Endodermal cell (in vitro differentiated cells): ENCODE data around the gene SERPINH1. TPM values are rescaled to one million over a fixed set of nuclear protein-coding genes. Genes with fewer than 3 reads are reported as not detected.

Experiments
- DNase-seq: peaks from one replicate; pipeline ENCODE4 v3.0.0-alpha.2; 2017
- H3K27ac ChIP-seq: 2 replicates; pipeline ENCODE4 v1.5.1; 2013; ENCODE audit warnings: mild to moderate bottlenecking, low read depth, low read length, moderate library complexity
- H3K27me3 ChIP-seq: 2 replicates; pipeline ENCODE4 v1.6.1; 2013; ENCODE audit warnings: mild to moderate bottlenecking, low read length, moderate library complexity; ENCODE audit not compliant: insufficient read depth, control insufficient read depth, poor library complexity, severe bottlenecking
- H3K36me3 ChIP-seq: 2 replicates; pipeline ENCODE4 v1.7.0; 2013; ENCODE audit warnings: mild to moderate bottlenecking, low read length, moderate library complexity; ENCODE audit not compliant: control insufficient read depth, insufficient read depth
- H3K4me1 ChIP-seq: one replicate; pipeline ENCODE4 v1.7.0; 2013; ENCODE audit warnings: low read length; ENCODE audit not compliant: control insufficient read depth, insufficient read depth
- H3K4me3 ChIP-seq: 2 replicates; pipeline ENCODE4 v1.5.1; 2013; ENCODE audit warnings: mild to moderate bottlenecking, low read length, moderate library complexity
- H3K9ac ChIP-seq: 2 replicates; pipeline ENCODE4 v1.6.1; 2013; ENCODE audit warnings: mild to moderate bottlenecking, low read length, moderate library complexity; ENCODE audit not compliant: poor library complexity, severe bottlenecking; ENCODE audit errors: extremely low read depth
- H3K9me3 ChIP-seq: 2 replicates; pipeline ENCODE4 v1.6.1; 2013; ENCODE audit warnings: mild to moderate bottlenecking, low read length, moderate library complexity; ENCODE audit not compliant: control insufficient read depth
- H3K27ac Mint-ChIP-seq: 2 replicates; pipeline ENCODE4 v1.8.0; 2020; ENCODE audit warnings: mixed read lengths
- H3K27me3 Mint-ChIP-seq: 2 replicates; pipeline ENCODE4 v1.8.0; 2021; ENCODE audit warnings: mild to moderate bottlenecking, mixed read lengths; ENCODE audit not compliant: insufficient read depth
- H3K36me3 Mint-ChIP-seq: 2 replicates; pipeline ENCODE4 v1.8.0; 2020; ENCODE audit warnings: low read depth, mixed read lengths
- H3K4me1 Mint-ChIP-seq: 2 replicates; pipeline ENCODE4 v1.8.0; 2020; ENCODE audit warnings: mixed read lengths
- H3K4me3 Mint-ChIP-seq: 2 replicates; pipeline ENCODE4 v1.8.0; 2020; ENCODE audit warnings: mild to moderate bottlenecking, moderate library complexity, mixed read lengths
- H3K9me3 Mint-ChIP-seq: 2 replicates; pipeline ENCODE4 v1.8.0; 2020; ENCODE audit warnings: mild to moderate bottlenecking, mixed read lengths
- WGBS, 2 experiments: methylation state at CpG; one replicate each; pipeline versions ENCODE4 v1.1.5 to v1.1.7; 2013; ENCODE audit warnings: missing lambda C conversion rate in 2 of 2, mixed read lengths in 1 of 2; ENCODE audit not compliant: insufficient coverage in 1 of 2, insufficient read length in 1 of 2; 5-methylcytosine and 5-hydroxymethylcytosine counted together
- total RNA-seq, 2 donors: library from RNA; stranded (reverse); fragmentation: NEBNext Ultra II Directional in 1 of 2; extraction: Animal tissue kit (Norgen Biotek cat#: 25700) in 1 of 2; gene quantifications; 2 replicates in 1 of 2; 3 replicates in 1 of 2; pipeline ENCODE4 v1.2.1, GENCODE V29; 2021
- TF ChIP-seq, protein P1 (sequence below): fragments of 200-600 bp; sonication (generic); conservative IDR thresholded peaks from 2 replicates; pipeline ENCODE4 v1.5.0; 2021; ENCODE audit warnings: antibody characterized with exemption, mild to moderate bottlenecking

SERPINH1 gene
- total RNA-seq, 2 donors from 2014 or later: 414 to 454 TPM

- peak; percentile 67 for DNase-seq
- 63 to 80% methylated on average over 3 to 5 of the region's 5 CpGs for WGBS, 2 experiments
- no peaks in the 10 kb centered on the region for H3K9me3 Mint-ChIP-seq
- peak overlapping the region; percentile 99 for H3K4me3 Mint-ChIP-seq
- H3K4me1 Mint-ChIP-seq: peaks cover 40% of the 10 kb centered on the region
- peaks cover 21% of the 10 kb centered on the region for H3K4me1 ChIP-seq
- H3K27me3 Mint-ChIP-seq: no peaks in the 10 kb centered on the region
- TF ChIP-seq, protein P1, sequence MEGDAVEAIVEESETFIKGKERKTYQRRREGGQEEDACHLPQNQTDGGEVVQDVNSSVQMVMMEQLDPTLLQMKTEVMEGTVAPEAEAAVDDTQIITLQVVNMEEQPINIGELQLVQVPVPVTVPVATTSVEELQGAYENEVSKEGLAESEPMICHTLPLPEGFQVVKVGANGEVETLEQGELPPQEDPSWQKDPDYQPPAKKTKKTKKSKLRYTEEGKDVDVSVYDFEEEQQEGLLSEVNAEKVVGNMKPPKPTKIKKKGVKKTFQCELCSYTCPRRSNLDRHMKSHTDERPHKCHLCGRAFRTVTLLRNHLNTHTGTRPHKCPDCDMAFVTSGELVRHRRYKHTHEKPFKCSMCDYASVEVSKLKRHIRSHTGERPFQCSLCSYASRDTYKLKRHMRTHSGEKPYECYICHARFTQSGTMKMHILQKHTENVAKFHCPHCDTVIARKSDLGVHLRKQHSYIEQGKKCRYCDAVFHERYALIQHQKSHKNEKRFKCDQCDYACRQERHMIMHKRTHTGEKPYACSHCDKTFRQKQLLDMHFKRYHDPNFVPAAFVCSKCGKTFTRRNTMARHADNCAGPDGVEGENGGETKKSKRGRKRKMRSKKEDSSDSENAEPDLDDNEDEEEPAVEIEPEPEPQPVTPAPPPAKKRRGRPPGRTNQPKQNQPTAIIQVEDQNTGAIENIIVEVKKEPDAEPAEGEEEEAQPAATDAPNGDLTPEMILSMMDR: no peak
- H3K27ac ChIP-seq: no peak overlapping the region
- no peaks in the 10 kb centered on the region for H3K27me3 ChIP-seq
- H3K36me3 ChIP-seq: peaks cover 67% of the 10 kb centered on the region
- peaks cover 48% of the 10 kb centered on the region for H3K36me3 Mint-ChIP-seq
- H3K9ac ChIP-seq: peak overlapping the region; percentile 99
- no peaks in the 10 kb centered on the region for H3K9me3 ChIP-seq
- H3K27ac Mint-ChIP-seq: peak overlapping the region; percentile 100
- H3K4me3 ChIP-seq: peak overlapping the region; percentile 98
Observed at GRCh38 chr11:75565221-75565814, 3.3 kb downstream of the SERPINH1 start.

GRCh38 chr11:75565916-75566762 lies 4.1 kb downstream of the SERPINH1 start:
- Mint-ChIP-seq H3K4me3 (peak overlapping the region; percentile 99), H3K27me3 (no peaks in the 10 kb centered on the region), H3K4me1 (peaks cover 31% of the 10 kb centered on the region), H3K27ac (peak overlapping the region; percentile 84), H3K9me3 (no peaks in the 10 kb centered on the region), H3K36me3 (peaks cover 56% of the 10 kb centered on the region)
- no peaks in the 10 kb centered on the region for H3K9me3 ChIP-seq
- no peak for DNase-seq
- TF ChIP-seq, protein P1: no peak
- H3K27me3 ChIP-seq: no peaks in the 10 kb centered on the region
- H3K4me1 ChIP-seq: peaks cover 13% of the 10 kb centered on the region
- no peak overlapping the region for H3K9ac ChIP-seq
- no peak overlapping the region for H3K27ac ChIP-seq
- WGBS, 2 experiments: 97% methylated on average over 41 to 43 of the region's 43 CpGs
- H3K36me3 ChIP-seq: peaks cover 75% of the 10 kb centered on the region
- H3K4me3 ChIP-seq: peak overlapping the region; percentile 98

GRCh38 chr11:75566763-75567279 lies 4.8 kb downstream of the SERPINH1 start:
- H3K27me3 ChIP-seq: no peaks in the 10 kb centered on the region
- no peak overlapping the region for H3K27ac Mint-ChIP-seq
- no peak overlapping the region for H3K9ac ChIP-seq
- no peaks in the 10 kb centered on the region for H3K9me3 Mint-ChIP-seq
- peaks cover 63% of the 10 kb centered on the region for H3K36me3 Mint-ChIP-seq
- H3K27me3 Mint-ChIP-seq: no peaks in the 10 kb centered on the region
- no peaks in the 10 kb centered on the region for H3K9me3 ChIP-seq
- H3K4me1 Mint-ChIP-seq: peaks cover 25% of the 10 kb centered on the region
- TF ChIP-seq, protein P1: no peak
- H3K36me3 ChIP-seq: peaks cover 82% of the 10 kb centered on the region
- WGBS, 2 experiments: 96 to 97% methylated on average over 30 to 34 of the region's 34 CpGs
- peaks cover 13% of the 10 kb centered on the region for H3K4me1 ChIP-seq
- DNase-seq: no peak
- no peak overlapping the region for H3K4me3 Mint-ChIP-seq
- no peak overlapping the region for H3K4me3 ChIP-seq
- no peak overlapping the region for H3K27ac ChIP-seq
